Lung (tissue), 12 donors: ENCODE measurements around the gene BCR. TPM values are rescaled to one million over a fixed set of nuclear protein-coding genes. Genes with fewer than 3 reads are reported as not detected.

ENCODE experiments used
- ATAC-seq: fragments of 200-7000 bp; cut with Tn5 transposase; one replicate; pipeline ENCODE4 v1.9.1; 2020; ENCODE audit warnings: moderate number of reproducible peaks; ENCODE audit not compliant: insufficient read depth, low FRiP score
- DNase-seq, 3 donors: peaks; one replicate each; pipeline ENCODE4 v3.0.0-alpha.2; 2013 to 2017
- H3K27ac ChIP-seq, 2 donors: one replicate each; pipeline ENCODE4 v1.5.1; 2013; ENCODE audit warnings: mild to moderate bottlenecking in 2 of 2, moderate library complexity in 2 of 2, control low read depth in 1 of 2, inconsistent platforms in 1 of 2, low read depth in 1 of 2, low read length in 1 of 2
- H3K27me3 ChIP-seq, 3 donors: one replicate each; pipeline ENCODE4 v1.5.1; 2013; ENCODE audit warnings: low read length in 2 of 3; ENCODE audit not compliant: control insufficient read depth in 3 of 3, insufficient read depth in 3 of 3
- H3K36me3 ChIP-seq, 4 donors: one replicate each; pipeline ENCODE4 v1.5.1; 2013; ENCODE audit warnings: low read length in 4 of 4, mild to moderate bottlenecking in 1 of 4, moderate library complexity in 1 of 4; ENCODE audit not compliant: control insufficient read depth in 4 of 4, insufficient read depth in 4 of 4
- H3K4me1 ChIP-seq, 5 donors: one replicate each; pipeline ENCODE4 v1.5.1; 2013; ENCODE audit warnings: low read length in 5 of 5, mild to moderate bottlenecking in 2 of 5, moderate library complexity in 1 of 5; ENCODE audit not compliant: control insufficient read depth in 5 of 5, insufficient read depth in 5 of 5
- H3K4me3 ChIP-seq: one replicate; pipeline ENCODE4 v1.5.1; 2013; ENCODE audit warnings: mild to moderate bottlenecking, control low read depth, moderate library complexity
- H3K9ac ChIP-seq, 2 donors: one replicate each; pipeline ENCODE4 v1.5.1; 2013; ENCODE audit warnings: low read length in 2 of 2, control low read depth in 1 of 2; ENCODE audit not compliant: insufficient read depth in 1 of 2
- H3K9me3 ChIP-seq, 4 donors: one replicate each; pipeline ENCODE4 v1.5.1; 2013; ENCODE audit warnings: low read length in 3 of 4, mild to moderate bottlenecking in 1 of 4, moderate library complexity in 1 of 4; ENCODE audit not compliant: control insufficient read depth in 4 of 4, insufficient read depth in 3 of 4
- WGBS, 2 donors: extraction: QIAGEN DNeasy Blood & Tissue Kit; methylation state at CpG; one replicate each; pipeline ENCODE4 v1.1.7; 2013; 5-methylcytosine and 5-hydroxymethylcytosine counted together
- polyA plus RNA-seq, 2 donors: library from polyadenylated mRNA; stranded (reverse); fragments of 200-250 nt; gene quantifications; one replicate each; pipeline ENCODE4 v1.2.1, GENCODE V29; 2013
- total RNA-seq, 2 donors: library from RNA; depleted of rRNA in 1 of 2; stranded (reverse); fragments of >200 nt in 1 of 2; gene quantifications; one replicate each; pipeline ENCODE4 v1.2.1, GENCODE V29; 2014 to 2021
- TF ChIP-seq, protein P1 (sequence below): IDR thresholded peaks from 2 replicates; pipeline ENCODE4 v1.5.1; 2012; ENCODE audit warnings: mild to moderate bottlenecking; ENCODE audit errors: control extremely low read depth, extremely low read depth
- donor health status: control.
- donor health status: control.
- donor health status: Bipolar disorder and iron deficiency.
- donor health status: healthy.
- donor health status: DM: yes; HTN: yes; CAD: no.

The BCR gene
- total and polyA plus RNA-seq, 4 donors, result 21.8 to 67.3 (median 31.8) TPM

DNA sequence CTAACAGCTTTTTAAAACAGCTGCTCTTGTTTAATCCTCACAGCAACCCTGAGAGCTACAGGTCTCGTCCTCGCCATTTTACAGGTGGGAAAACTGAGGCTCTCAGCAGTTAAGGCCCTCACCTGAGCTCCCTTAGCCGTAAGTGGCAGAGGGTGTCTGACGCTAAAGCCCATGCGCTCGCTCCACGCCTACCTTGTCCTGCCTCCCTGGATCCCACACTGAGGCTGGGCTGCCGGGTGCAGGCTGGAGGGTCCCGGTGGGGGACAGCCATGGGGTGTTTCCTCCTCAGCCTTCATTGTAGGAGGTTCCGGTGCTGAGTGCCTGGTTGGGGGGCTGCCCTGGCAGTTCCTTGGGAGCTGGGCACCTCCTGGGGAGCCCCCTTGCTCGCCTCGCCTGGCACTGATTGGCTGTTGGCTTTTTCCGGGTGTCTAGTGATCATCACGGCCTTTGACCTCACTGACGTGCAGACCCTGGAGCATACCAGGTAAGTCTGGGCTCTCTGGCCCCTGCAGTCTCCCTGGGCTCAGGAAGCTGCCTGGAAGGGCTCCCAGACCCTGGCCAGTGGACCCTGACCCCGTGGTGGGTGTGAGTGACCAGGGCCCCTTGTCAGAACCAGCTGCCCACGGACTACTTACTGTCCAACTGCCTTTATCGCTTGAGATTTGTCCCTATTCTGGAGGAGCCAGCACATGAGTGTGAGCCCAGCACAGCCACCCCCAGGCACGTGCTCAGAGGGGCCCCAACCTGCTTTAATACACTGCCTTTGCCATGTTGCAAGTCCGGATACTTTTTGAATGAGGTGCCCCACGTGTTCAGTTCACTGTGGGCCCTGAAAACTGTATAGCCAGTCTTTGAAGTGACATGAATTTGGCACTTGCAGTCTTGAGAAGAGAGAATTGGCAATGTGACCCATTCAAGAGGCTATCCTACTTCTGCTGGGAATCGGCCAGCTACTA, 22.5 kb upstream of the BCR start:
- TF ChIP-seq, protein P1, sequence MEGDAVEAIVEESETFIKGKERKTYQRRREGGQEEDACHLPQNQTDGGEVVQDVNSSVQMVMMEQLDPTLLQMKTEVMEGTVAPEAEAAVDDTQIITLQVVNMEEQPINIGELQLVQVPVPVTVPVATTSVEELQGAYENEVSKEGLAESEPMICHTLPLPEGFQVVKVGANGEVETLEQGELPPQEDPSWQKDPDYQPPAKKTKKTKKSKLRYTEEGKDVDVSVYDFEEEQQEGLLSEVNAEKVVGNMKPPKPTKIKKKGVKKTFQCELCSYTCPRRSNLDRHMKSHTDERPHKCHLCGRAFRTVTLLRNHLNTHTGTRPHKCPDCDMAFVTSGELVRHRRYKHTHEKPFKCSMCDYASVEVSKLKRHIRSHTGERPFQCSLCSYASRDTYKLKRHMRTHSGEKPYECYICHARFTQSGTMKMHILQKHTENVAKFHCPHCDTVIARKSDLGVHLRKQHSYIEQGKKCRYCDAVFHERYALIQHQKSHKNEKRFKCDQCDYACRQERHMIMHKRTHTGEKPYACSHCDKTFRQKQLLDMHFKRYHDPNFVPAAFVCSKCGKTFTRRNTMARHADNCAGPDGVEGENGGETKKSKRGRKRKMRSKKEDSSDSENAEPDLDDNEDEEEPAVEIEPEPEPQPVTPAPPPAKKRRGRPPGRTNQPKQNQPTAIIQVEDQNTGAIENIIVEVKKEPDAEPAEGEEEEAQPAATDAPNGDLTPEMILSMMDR, result no peak
- ATAC-seq (no peak), DNase-seq (peak in 2 of 3 donors; percentile 53 to 60)
- Histone ChIP-seq H3K27ac (peak overlapping the region in 1 of 2 donors; percentile 30), H3K9ac (no peak overlapping the region), H3K4me3 (no peak overlapping the region), H3K4me1 (peaks cover 0 to 6% (median 0%) of the 10 kb centered on the region in 5 donors), H3K9me3 (no peaks in the 10 kb centered on the region), H3K36me3 (no peaks in the 10 kb centered on the region), H3K27me3 (no peaks in the 10 kb centered on the region)
- WGBS, 2 donors, result 82 to 91% methylated on average over 22 of the region's 22 CpGs

DNA sequence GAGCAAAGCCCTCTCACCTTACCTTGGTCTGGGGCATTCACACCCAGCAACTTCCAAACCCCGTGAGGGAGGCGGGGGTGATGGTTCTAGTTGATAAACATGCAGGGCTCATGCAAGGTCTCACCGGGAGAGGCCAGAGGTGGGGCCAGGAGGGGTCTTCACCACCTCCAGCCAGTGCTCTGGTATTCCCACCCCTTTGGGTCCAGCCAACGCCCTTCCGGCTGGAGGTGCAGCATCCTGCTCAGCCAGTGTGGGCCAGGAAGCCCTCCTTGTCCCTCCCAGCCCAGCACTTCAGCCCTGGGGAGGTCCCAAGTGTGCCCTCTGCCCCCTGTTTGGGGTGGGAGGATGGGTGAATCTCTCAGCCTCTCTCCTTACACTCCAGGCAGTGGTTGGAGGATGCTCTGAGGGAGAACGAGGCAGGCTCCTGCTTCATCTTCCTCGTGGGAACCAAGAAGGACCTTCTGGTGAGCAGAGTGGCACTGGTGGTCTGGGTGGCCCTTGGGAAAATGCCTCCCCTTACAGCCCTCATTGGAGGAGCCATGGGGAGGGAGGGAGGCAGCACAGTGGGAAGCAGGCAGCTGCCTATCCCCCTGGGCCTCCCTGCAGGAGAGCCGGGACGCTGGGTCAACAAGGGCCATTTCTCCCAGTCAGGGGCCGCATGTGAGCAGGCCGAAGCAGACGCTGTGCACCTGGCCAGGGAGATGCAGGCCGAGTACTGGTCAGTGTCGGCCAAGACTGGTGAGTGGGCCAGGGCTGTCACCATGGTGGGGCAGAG, 21.6 kb upstream of the BCR start:
- DNase-seq (no peak), ATAC-seq (no peak)
- peaks cover 0 to 7% (median 2%) of the 10 kb centered on the region in 5 donors for H3K4me1 ChIP-seq
- H3K27me3 ChIP-seq, result no peaks in the 10 kb centered on the region
- H3K4me3 ChIP-seq, result no peak overlapping the region
- WGBS, 2 donors, result 84 to 86% methylated on average over 14 of the region's 14 CpGs
- H3K36me3 ChIP-seq, result no peaks in the 10 kb centered on the region
- no peak overlapping the region for H3K27ac ChIP-seq
- TF ChIP-seq, protein P1, result no peak
- no peaks in the 10 kb centered on the region for H3K9me3 ChIP-seq
- no peak overlapping the region for H3K9ac ChIP-seq

DNA sequence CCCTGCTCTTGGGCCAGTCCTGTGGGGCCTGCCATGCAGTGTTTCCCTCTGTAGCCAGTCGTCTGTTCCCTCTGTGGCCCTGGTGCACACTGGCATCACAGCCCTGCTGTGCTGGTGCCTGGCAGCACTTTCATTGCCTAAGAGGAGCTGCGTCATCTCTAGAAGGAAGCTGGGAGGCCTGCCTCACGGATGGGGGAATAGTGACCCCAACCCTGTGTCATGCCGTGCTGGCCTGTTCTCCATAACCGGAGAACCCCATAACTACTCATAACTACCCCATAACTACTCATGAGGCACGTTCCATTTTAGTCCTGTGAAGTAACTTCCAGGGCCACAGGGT, 21.0 kb upstream of the BCR start:
- H3K9me3 ChIP-seq, result no peaks in the 10 kb centered on the region
- no peaks in the 10 kb centered on the region for H3K36me3 ChIP-seq
- H3K4me1 ChIP-seq, result peaks cover 0 to 11% (median 4%) of the 10 kb centered on the region in 5 donors

More for the DNA sequence above, 21.0 kb upstream of the BCR start:
- no peak for DNase-seq
- 53 to 81% methylated on average over 5 to 6 of the region's 6 CpGs for WGBS, 2 donors
- Histone ChIP-seq H3K4me3 (no peak overlapping the region), H3K9ac (no peak overlapping the region), H3K27me3 (no peaks in the 10 kb centered on the region), H3K27ac (no peak overlapping the region)
- no peak for ATAC-seq
- TF ChIP-seq, protein P1, result no peak
